GM23338 (cell line): ENCODE measurements around the gene VAMP8. TPM values are rescaled to one million over a fixed set of nuclear protein-coding genes. Genes with fewer than 3 reads are reported as not detected.

Source experiments
- ATAC-seq: fragments of 200-7000 bp; cut with Tn5 transposase; 3 replicates; pipeline ENCODE4 v1.9.1; 2020
- DNase-seq: peaks from one replicate; pipeline ENCODE4 v3.0.0-alpha.2; 2015; ENCODE audit warnings: low spot score
- H2AFZ ChIP-seq: fragments of 200-600 bp; sonication (generic); 2 replicates; pipeline ENCODE4 v1.8.0; 2016; ENCODE audit warnings: antibody characterized with exemption, mild to moderate bottlenecking, moderate library complexity
- H3F3A ChIP-seq: fragments of 200-600 bp; sonication (generic); replicated peaks from 2 replicates; pipeline ENCODE4 v1.8.0; 2017; ENCODE audit warnings: antibody characterized with exemption, mixed run types, low read depth
- H3K27ac ChIP-seq: fragments of 200-600 bp; sonication (generic); 2 replicates; pipeline ENCODE4 v1.6.1; 2016; ENCODE audit warnings: low read depth
- H3K27me3 ChIP-seq: fragments of 200-600 bp; sonication (generic); 2 replicates; pipeline ENCODE4 v1.8.0; 2016; ENCODE audit warnings: mild to moderate bottlenecking, mixed run types, moderate library complexity; ENCODE audit not compliant: insufficient read depth
- H3K36me3 ChIP-seq: fragments of 200-600 bp; sonication (generic); 2 replicates; pipeline ENCODE4 v1.8.0; 2016; ENCODE audit warnings: mild to moderate bottlenecking; ENCODE audit not compliant: insufficient read depth
- H3K4me1 ChIP-seq: fragments of 200-600 bp; sonication (generic); 2 replicates; pipeline ENCODE4 v1.8.0; 2016; ENCODE audit warnings: mild to moderate bottlenecking, moderate library complexity; ENCODE audit not compliant: insufficient read depth
- H3K4me2 ChIP-seq: fragments of 200-600 bp; sonication (generic); 2 replicates; pipeline ENCODE4 v1.7.1; 2017; ENCODE audit warnings: mixed run types
- H3K4me3 ChIP-seq: fragments of 200-600 bp; sonication (generic); 2 replicates; pipeline ENCODE4 v1.6.1; 2016; ENCODE audit warnings: mixed run types
- H3K79me2 ChIP-seq: fragments of 200-600 bp; sonication (generic); replicated peaks from 2 replicates; pipeline ENCODE4 v1.8.0; 2017; ENCODE audit warnings: mild to moderate bottlenecking; ENCODE audit not compliant: insufficient read depth
- H3K9me2 ChIP-seq: fragments of 200-600 bp; sonication (generic); 2 replicates; pipeline ENCODE4 v1.8.0; 2017; ENCODE audit not compliant: insufficient read depth
- H4K20me1 ChIP-seq: fragments of 200-600 bp; sonication (generic); replicated peaks from 2 replicates; pipeline ENCODE4 v1.8.0; 2017; ENCODE audit warnings: mild to moderate bottlenecking; ENCODE audit not compliant: insufficient read depth
- H3K27ac Mint-ChIP-seq: 2 replicates; pipeline ENCODE4 v1.8.0; 2020; ENCODE audit warnings: inconsistent platforms, mild to moderate bottlenecking, moderate library complexity, mixed read lengths
- H3K27me3 Mint-ChIP-seq: 3 replicates; pipeline ENCODE4 v1.8.0; 2022; ENCODE audit warnings: low read depth, mild to moderate bottlenecking, moderate library complexity, mixed read lengths, inconsistent platforms; ENCODE audit not compliant: insufficient read depth, poor library complexity
- H3K36me3 Mint-ChIP-seq: 3 replicates; pipeline ENCODE4 v1.8.0; 2021; ENCODE audit warnings: low read depth, mild to moderate bottlenecking, inconsistent platforms, moderate library complexity, mixed read lengths
- H3K4me1 Mint-ChIP-seq: 3 replicates; pipeline ENCODE4 v1.8.0; 2020; ENCODE audit warnings: mild to moderate bottlenecking, inconsistent platforms, mixed read lengths
- H3K4me3 Mint-ChIP-seq: 3 replicates; pipeline ENCODE4 v1.8.0; 2021; ENCODE audit warnings: moderate library complexity, mild to moderate bottlenecking, inconsistent platforms, mixed read lengths
- H3K9me3 Mint-ChIP-seq: 3 replicates; pipeline ENCODE4 v1.8.0; 2020; ENCODE audit warnings: moderate library complexity, mild to moderate bottlenecking, inconsistent platforms, mixed read lengths
- CREB1 ChIP-seq: fragments of 250-450 bp; sonication (Bioruptor Pico); IDR thresholded peaks from 2 replicates; pipeline ENCODE4 v1.5.0; 2020; ENCODE audit warnings: low read depth, mild to moderate bottlenecking, moderate library complexity
- EZH2 ChIP-seq: fragments of 200-600 bp; sonication (generic); IDR thresholded peaks from one replicate; pipeline ENCODE4 v1.8.0; 2017; ENCODE audit warnings: antibody characterized with exemption, mild to moderate bottlenecking, low read depth; ENCODE audit not compliant: unreplicated experiment
- EZH2phosphoT487 ChIP-seq: fragments of 200-600 bp; sonication (generic); IDR thresholded peaks from one replicate; pipeline ENCODE4 v1.8.1; 2018; ENCODE audit warnings: antibody characterized with exemption; ENCODE audit not compliant: unreplicated experiment
- JUNB ChIP-seq: IDR thresholded peaks from one replicate; pipeline ENCODE4 v1.6.1; 2016; ENCODE audit warnings: antibody characterized with exemption; ENCODE audit not compliant: unreplicated experiment
- POLR2AphosphoS5 ChIP-seq: IDR thresholded peaks from 2 replicates; pipeline ENCODE4 v1.6.1; 2016; ENCODE audit warnings: antibody characterized with exemption, low read depth
- STAT1 ChIP-seq: IDR thresholded peaks from one replicate; pipeline ENCODE4 v1.6.1; 2016; ENCODE audit warnings: antibody characterized with exemption; ENCODE audit not compliant: unreplicated experiment
- ZNF114 ChIP-seq: fragments of 250-450 bp; sonication (Bioruptor Pico); IDR thresholded peaks from 2 replicates; pipeline ENCODE4 v1.5.0; 2020; ENCODE audit warnings: mild to moderate bottlenecking, moderate library complexity
- ZNF331 ChIP-seq: fragments of 250-450 bp; sonication (Bioruptor Pico); IDR thresholded peaks from 2 replicates; pipeline ENCODE4 v1.5.0; 2020; ENCODE audit warnings: low read depth, mild to moderate bottlenecking, moderate library complexity
- polyA plus RNA-seq: library from polyadenylated mRNA; unstranded; fragments of >200 nt; fragmentation: Nextera tagmentation; extraction: Ambion mirVana; gene quantifications from 2 replicates; pipeline ENCODE4 v1.2.1, GENCODE V29; 2016
- total RNA-seq: library from RNA; depleted of rRNA; stranded (reverse); fragments of >200 nt; shearing (Covaris generic); gene quantifications from 2 replicates; pipeline ENCODE4 v1.2.3, GENCODE V29; 2014
- TF ChIP-seq, protein P1 (sequence below): IDR thresholded peaks from one replicate; pipeline ENCODE4 v1.6.1; 2018; ENCODE audit warnings: antibody characterized with exemption; ENCODE audit not compliant: unreplicated experiment
- TF ChIP-seq, protein P2 (sequence below): IDR thresholded peaks from 2 replicates; pipeline ENCODE4 v1.6.1; 2016; ENCODE audit warnings: antibody characterized with exemption
- TF ChIP-seq, protein P3 (sequence below), 2 experiments: fragments of 200-600 bp in 1 of 2; sonication (generic) in 1 of 2; conservative IDR thresholded peaks; 2 replicates each; pipeline versions ENCODE4 v1.5.1 to v1.6.1; 2016 to 2017; ENCODE audit warnings: antibody characterized with exemption in 2 of 2, low read depth in 2 of 2, mild to moderate bottlenecking in 2 of 2, moderate library complexity in 1 of 2

VAMP8 gene
- total and polyA plus RNA-seq, 2 experiments from 2014 or later = 16.3 to 71.7 TPM

DNA sequence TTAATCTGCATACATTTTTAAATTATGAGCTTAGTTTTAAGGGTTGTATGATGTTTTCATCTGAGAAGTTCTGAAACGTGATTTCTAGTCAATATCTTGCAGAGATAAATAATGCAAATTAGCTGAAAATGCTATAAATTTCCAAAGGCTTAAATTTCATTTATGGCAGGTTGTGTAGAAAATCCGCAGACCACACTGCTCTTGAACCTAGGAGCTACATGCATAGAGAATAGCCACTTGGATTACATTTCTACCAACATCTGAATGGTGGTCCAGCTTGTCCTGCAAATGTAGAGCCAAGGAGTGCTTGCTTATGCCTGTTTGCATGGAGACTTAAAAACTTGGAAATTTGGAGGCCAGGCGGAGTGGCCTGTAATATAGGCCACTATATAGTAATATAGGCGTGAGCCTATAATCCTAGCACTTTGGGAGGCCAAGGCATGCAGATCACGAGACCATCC, 31.6 kb upstream of the VAMP8 start (continued):
- TF ChIP-seq, protein P1, sequence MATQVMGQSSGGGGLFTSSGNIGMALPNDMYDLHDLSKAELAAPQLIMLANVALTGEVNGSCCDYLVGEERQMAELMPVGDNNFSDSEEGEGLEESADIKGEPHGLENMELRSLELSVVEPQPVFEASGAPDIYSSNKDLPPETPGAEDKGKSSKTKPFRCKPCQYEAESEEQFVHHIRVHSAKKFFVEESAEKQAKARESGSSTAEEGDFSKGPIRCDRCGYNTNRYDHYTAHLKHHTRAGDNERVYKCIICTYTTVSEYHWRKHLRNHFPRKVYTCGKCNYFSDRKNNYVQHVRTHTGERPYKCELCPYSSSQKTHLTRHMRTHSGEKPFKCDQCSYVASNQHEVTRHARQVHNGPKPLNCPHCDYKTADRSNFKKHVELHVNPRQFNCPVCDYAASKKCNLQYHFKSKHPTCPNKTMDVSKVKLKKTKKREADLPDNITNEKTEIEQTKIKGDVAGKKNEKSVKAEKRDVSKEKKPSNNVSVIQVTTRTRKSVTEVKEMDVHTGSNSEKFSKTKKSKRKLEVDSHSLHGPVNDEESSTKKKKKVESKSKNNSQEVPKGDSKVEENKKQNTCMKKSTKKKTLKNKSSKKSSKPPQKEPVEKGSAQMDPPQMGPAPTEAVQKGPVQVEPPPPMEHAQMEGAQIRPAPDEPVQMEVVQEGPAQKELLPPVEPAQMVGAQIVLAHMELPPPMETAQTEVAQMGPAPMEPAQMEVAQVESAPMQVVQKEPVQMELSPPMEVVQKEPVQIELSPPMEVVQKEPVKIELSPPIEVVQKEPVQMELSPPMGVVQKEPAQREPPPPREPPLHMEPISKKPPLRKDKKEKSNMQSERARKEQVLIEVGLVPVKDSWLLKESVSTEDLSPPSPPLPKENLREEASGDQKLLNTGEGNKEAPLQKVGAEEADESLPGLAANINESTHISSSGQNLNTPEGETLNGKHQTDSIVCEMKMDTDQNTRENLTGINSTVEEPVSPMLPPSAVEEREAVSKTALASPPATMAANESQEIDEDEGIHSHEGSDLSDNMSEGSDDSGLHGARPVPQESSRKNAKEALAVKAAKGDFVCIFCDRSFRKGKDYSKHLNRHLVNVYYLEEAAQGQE = no peak
- TF ChIP-seq POLR2AphosphoS5 (no peak), JUNB (no peak), ZNF331 (CRISPR knock-in tag) (no peak), EZH2phosphoT487 (no peak), CREB1 (CRISPR knock-in tag) (no peak)
- TF ChIP-seq, protein P2, sequence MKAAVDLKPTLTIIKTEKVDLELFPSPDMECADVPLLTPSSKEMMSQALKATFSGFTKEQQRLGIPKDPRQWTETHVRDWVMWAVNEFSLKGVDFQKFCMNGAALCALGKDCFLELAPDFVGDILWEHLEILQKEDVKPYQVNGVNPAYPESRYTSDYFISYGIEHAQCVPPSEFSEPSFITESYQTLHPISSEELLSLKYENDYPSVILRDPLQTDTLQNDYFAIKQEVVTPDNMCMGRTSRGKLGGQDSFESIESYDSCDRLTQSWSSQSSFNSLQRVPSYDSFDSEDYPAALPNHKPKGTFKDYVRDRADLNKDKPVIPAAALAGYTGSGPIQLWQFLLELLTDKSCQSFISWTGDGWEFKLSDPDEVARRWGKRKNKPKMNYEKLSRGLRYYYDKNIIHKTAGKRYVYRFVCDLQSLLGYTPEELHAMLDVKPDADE = no peak
- TF ChIP-seq, protein P3, sequence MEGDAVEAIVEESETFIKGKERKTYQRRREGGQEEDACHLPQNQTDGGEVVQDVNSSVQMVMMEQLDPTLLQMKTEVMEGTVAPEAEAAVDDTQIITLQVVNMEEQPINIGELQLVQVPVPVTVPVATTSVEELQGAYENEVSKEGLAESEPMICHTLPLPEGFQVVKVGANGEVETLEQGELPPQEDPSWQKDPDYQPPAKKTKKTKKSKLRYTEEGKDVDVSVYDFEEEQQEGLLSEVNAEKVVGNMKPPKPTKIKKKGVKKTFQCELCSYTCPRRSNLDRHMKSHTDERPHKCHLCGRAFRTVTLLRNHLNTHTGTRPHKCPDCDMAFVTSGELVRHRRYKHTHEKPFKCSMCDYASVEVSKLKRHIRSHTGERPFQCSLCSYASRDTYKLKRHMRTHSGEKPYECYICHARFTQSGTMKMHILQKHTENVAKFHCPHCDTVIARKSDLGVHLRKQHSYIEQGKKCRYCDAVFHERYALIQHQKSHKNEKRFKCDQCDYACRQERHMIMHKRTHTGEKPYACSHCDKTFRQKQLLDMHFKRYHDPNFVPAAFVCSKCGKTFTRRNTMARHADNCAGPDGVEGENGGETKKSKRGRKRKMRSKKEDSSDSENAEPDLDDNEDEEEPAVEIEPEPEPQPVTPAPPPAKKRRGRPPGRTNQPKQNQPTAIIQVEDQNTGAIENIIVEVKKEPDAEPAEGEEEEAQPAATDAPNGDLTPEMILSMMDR (conservative IDR thresholded peaks at IDR 0.05; ENCODE audit: low read depth in 2 of 2) = no peak

DNA sequence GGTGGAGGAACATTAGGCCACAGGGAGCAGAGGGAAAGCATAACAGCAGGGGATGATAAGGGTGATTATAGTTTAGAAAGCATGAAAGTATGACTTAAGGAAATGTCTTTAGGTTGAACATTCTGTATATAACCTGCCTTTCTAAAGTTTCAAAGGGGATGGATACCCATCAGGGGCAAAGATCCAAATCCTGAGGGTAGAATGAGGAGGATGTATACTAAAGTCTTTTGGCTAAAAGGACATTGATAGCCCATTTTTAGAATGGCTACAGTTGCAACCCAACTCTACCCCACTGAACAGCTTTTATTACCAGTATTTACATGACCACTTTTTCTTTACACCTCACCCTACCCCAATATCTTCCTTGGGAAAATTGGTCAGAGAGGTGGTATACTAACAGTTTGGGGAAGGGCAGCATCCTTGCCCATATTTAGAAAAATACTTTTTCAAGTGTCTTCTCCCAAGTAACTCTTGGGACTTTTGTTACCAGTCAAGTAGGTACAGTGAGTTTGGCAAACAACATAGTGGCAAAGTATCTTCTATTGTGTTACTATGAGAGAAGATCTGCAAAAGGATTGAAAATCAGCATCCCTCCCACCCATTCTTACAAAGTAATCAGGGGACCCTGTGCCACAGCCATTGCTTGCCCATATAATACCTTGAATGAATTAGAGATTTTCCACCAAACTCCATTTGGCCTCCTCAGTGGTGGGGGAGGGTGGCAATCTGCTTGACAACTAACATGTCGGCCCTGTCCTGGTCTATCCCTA, 30.1 kb upstream of the VAMP8 start:
- Mint-ChIP-seq H3K36me3 (peaks cover 84% of the 10 kb centered on the region), H3K27ac (no peak overlapping the region; the same call in 1 of the 2 replicates), H3K27me3 (peaks cover 21% of the 10 kb centered on the region), H3K9me3 (no peaks in the 10 kb centered on the region; the same call in 2 of the 3 replicates), H3K4me3 (no peak overlapping the region), H3K4me1 (peaks cover 26% of the 10 kb centered on the region)
- no peak for DNase-seq
- Histone ChIP-seq H3K27me3 (no peaks in the 10 kb centered on the region), H3K27ac (no peak overlapping the region; the same call in 1 of the 2 replicates), H4K20me1 (peaks cover 12% of the 10 kb centered on the region), H3K4me1 (no peaks in the 10 kb centered on the region), H3K36me3 (peaks cover 59% of the 10 kb centered on the region), H3K79me2 (peaks cover 6% of the 10 kb centered on the region), H3K9me2 (no peaks in the 10 kb centered on the region), H3F3A (peaks cover 52% of the 10 kb centered on the region), H3K4me2 (no peak overlapping the region), H2AFZ (no peak overlapping the region), H3K4me3 (no peak overlapping the region)
- peak; percentile 6; the same call in 2 of the 3 replicates for ATAC-seq
- TF ChIP-seq CREB1 (CRISPR knock-in tag) (no peak), POLR2AphosphoS5 (no peak), ZNF331 (CRISPR knock-in tag) (no peak), EZH2phosphoT487 (no peak), JUNB (no peak), EZH2 (no peak), ZNF114 (no peak), STAT1 (no peak)
- TF ChIP-seq, protein P1 = no peak
- TF ChIP-seq, protein P3 (conservative IDR thresholded peaks at IDR 0.05; ENCODE audit: low read depth in 2 of 2) = no peak
- TF ChIP-seq, protein P2 = no peak
